ENCODE data around the gene PDGFD.
"Not testable (repeated sequence)": the region's sequence is repeated elsewhere in the genome, so short reads cannot be mapped to it uniquely, and the experiment has no call there.

Gene PDGFD

GRCh38 chr11:104060004-104060794, 103.7 kb downstream of the PDGFD start:
- Histone ChIP-seq H3K27ac (ENCODE audit: low read depth, low read length) (peak overlapping the region; percentile 60), H3K4me3 (ENCODE audit: low read depth in 1 of 5, low read length in 5 of 5) (no peak overlapping the region), H3K9me3 (ENCODE audit: control insufficient read depth in 5 of 5, low read length in 5 of 5) (no peaks in the 10 kb centered on the region)

GRCh38 chr11:104058680-104059079, 105.3 kb downstream of the PDGFD start:
- Histone ChIP-seq H3K36me3 (ENCODE audit: control insufficient read depth in 5 of 5, insufficient read depth in 5 of 5, low read length in 5 of 5) (no peaks in the 10 kb centered on the region), H3K27ac (ENCODE audit: low read depth, low read length) (no peak overlapping the region), H3K9me3 (ENCODE audit: control insufficient read depth in 5 of 5, low read length in 5 of 5) (no peaks in the 10 kb centered on the region), H3K9ac (ENCODE audit: low read length in 5 of 5) (no peak overlapping the region), H3K4me3 (ENCODE audit: low read depth in 1 of 5, low read length in 5 of 5) (no peak overlapping the region), H3K27me3 (ENCODE audit: control insufficient read depth in 5 of 5, insufficient read depth in 4 of 5, low read length in 5 of 5) (no peaks in the 10 kb centered on the region), H3K4me1 (ENCODE audit: control insufficient read depth in 5 of 5, insufficient read depth in 5 of 5, low read length in 5 of 5) (peaks cover 0 to 36% (median 12%) of the 10 kb centered on the region in 5 donors)

More at GRCh38 chr11:104060004-104060794, 103.7 kb downstream of the PDGFD start:
- Histone ChIP-seq H3K4me1 (ENCODE audit: control insufficient read depth in 5 of 5, insufficient read depth in 5 of 5, low read length in 5 of 5) (peaks cover 0 to 43% (median 23%) of the 10 kb centered on the region in 5 donors), H3K36me3 (ENCODE audit: control insufficient read depth in 5 of 5, insufficient read depth in 5 of 5, low read length in 5 of 5) (no peaks in the 10 kb centered on the region), H3K9ac (ENCODE audit: low read length in 5 of 5) (no peak overlapping the region), H3K27me3 (ENCODE audit: control insufficient read depth in 5 of 5, insufficient read depth in 4 of 5, low read length in 5 of 5) (no peaks in the 10 kb centered on the region)

- no peak overlapping the region for H3K27ac ChIP-seq (ENCODE audit: low read depth, low read length)
- H3K9ac ChIP-seq (ENCODE audit: low read length in 5 of 5), result no peak overlapping the region
- H3K4me3 ChIP-seq (ENCODE audit: low read depth in 1 of 5, low read length in 5 of 5), result no peak overlapping the region
- no peaks in the 10 kb centered on the region for H3K27me3 ChIP-seq (ENCODE audit: control insufficient read depth in 5 of 5, insufficient read depth in 4 of 5, low read length in 5 of 5)
- peaks cover 0 to 39% (median 12%) of the 10 kb centered on the region in 5 donors for H3K4me1 ChIP-seq (ENCODE audit: control insufficient read depth in 5 of 5, insufficient read depth in 5 of 5, low read length in 5 of 5)
- H3K36me3 ChIP-seq (ENCODE audit: control insufficient read depth in 5 of 5, insufficient read depth in 5 of 5, low read length in 5 of 5), result no peaks in the 10 kb centered on the region
- H3K9me3 ChIP-seq (ENCODE audit: control insufficient read depth in 5 of 5, low read length in 5 of 5), result no peaks in the 10 kb centered on the region
Measured at GRCh38 chr11:104057908-104058307, 106.0 kb downstream of the PDGFD start.

DNA sequence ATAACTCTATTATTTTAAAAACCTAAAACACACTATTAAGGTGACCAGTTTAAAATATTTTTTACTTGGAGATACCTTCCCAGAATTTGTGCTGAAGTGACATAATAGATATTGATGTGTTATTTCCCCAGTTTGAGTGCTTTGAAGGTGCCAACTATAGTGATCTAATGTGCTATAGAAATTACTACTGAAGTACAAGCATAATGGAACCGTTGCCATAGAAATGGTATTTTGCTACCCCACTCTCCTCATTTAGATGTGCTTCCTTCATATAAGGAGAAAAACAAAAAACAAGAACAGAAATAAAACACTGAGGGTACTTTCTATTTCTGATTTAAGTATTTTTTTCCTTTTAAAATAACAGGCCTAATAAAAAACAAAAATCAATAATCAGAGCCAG, 108.4 kb downstream of the PDGFD start:
- H3K9ac ChIP-seq (ENCODE audit: low read length in 5 of 5), result no peak overlapping the region
- peaks cover 0 to 30% (median 0%) of the 10 kb centered on the region in 5 donors for H3K4me1 ChIP-seq (ENCODE audit: control insufficient read depth in 5 of 5, insufficient read depth in 5 of 5, low read length in 5 of 5)

GRCh38 chr11:104054911-104055529, 108.9 kb downstream of the PDGFD start:
- Histone ChIP-seq H3K36me3 (ENCODE audit: control insufficient read depth in 5 of 5, insufficient read depth in 5 of 5, low read length in 5 of 5) (no peaks in the 10 kb centered on the region), H3K4me3 (ENCODE audit: low read depth in 1 of 5, low read length in 5 of 5) (no peak overlapping the region), H3K9ac (ENCODE audit: low read length in 5 of 5) (no peak overlapping the region), H3K4me1 (ENCODE audit: control insufficient read depth in 5 of 5, insufficient read depth in 5 of 5, low read length in 5 of 5) (peaks cover 0 to 24% (median 0%) of the 10 kb centered on the region in 5 donors), H3K27ac (ENCODE audit: low read depth, low read length) (no peak overlapping the region), H3K9me3 (ENCODE audit: control insufficient read depth in 5 of 5, low read length in 5 of 5) (no peaks in the 10 kb centered on the region), H3K27me3 (ENCODE audit: control insufficient read depth in 5 of 5, insufficient read depth in 4 of 5, low read length in 5 of 5) (no peaks in the 10 kb centered on the region)

More for the DNA sequence above, 108.4 kb downstream of the PDGFD start:
- Histone ChIP-seq H3K27ac (ENCODE audit: low read depth, low read length) (no peak overlapping the region), H3K9me3 (ENCODE audit: control insufficient read depth in 5 of 5, low read length in 5 of 5) (no peaks in the 10 kb centered on the region), H3K36me3 (ENCODE audit: control insufficient read depth in 5 of 5, insufficient read depth in 5 of 5, low read length in 5 of 5) (no peaks in the 10 kb centered on the region), H3K27me3 (ENCODE audit: control insufficient read depth in 5 of 5, insufficient read depth in 4 of 5, low read length in 5 of 5) (no peaks in the 10 kb centered on the region), H3K4me3 (ENCODE audit: low read depth in 1 of 5, low read length in 5 of 5) (no peak overlapping the region)

DNA sequence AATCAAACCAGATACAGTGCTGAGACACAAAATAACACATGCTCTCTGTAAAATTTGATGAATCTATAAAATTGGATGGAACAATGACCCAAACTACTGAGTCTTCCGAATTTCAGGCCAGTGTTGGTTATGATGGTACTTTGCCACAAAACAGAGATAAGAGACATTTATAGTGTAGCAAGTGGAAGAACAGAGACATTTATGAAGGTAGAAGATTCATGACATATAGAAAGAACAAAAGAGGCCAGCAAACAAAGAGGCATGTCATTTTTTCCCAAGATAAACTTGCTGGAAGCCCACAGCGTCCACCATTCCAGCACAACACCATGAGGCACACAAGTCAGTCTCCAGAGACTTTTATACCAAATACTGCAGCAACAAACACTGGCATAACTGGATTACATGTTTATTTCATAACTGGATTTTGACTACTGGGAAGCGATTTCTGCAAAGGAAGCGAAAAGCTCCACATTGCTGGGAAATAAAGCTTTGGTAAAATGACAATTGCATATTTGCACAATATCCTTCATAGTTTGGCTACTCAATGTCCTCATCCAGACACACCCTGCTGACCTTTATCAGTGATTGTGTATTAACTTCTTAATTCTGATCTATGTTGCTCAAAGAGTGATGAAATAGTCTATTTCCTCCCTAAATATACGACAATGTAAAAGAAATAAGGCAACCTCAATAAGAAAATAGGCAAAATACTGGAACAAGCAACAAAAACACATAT, 110.0 kb downstream of the PDGFD start:
- Histone ChIP-seq H3K9ac (ENCODE audit: low read length in 5 of 5) (no peak overlapping the region), H3K4me3 (ENCODE audit: low read depth in 1 of 5, low read length in 5 of 5) (no peak overlapping the region), H3K27me3 (ENCODE audit: control insufficient read depth in 5 of 5, insufficient read depth in 4 of 5, low read length in 5 of 5) (no peaks in the 10 kb centered on the region), H3K9me3 (ENCODE audit: control insufficient read depth in 5 of 5, low read length in 5 of 5) (no peaks in the 10 kb centered on the region), H3K36me3 (ENCODE audit: control insufficient read depth in 5 of 5, insufficient read depth in 5 of 5, low read length in 5 of 5) (no peaks in the 10 kb centered on the region), H3K27ac (ENCODE audit: low read depth, low read length) (no peak overlapping the region), H3K4me1 (ENCODE audit: control insufficient read depth in 5 of 5, insufficient read depth in 5 of 5, low read length in 5 of 5) (peaks cover 0 to 21% (median 0%) of the 10 kb centered on the region in 5 donors)

DNA sequence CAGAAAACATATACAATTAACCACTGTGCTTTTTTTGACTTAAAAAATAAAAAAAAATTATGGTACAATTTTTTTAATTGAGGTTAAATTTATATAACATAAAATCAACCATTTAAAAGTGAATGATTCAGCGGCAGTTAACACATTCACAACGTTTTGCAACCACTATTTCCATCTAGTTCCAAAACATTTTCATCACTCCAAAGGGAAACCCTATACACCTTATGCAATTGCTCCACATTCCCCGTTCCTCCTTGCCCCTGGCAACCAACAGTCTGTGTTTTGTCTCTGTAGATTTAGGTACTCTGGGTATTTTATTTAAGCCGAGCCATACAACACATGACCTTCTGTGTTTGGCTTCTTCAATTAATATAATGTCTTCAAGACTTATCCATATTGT, 112.2 kb downstream of the PDGFD start:
- Histone ChIP-seq H3K4me3 (ENCODE audit: low read depth in 1 of 5, low read length in 5 of 5) (no peak overlapping the region), H3K4me1 (ENCODE audit: control insufficient read depth in 5 of 5, insufficient read depth in 5 of 5, low read length in 5 of 5) (peaks cover 0 to 21% (median 0%) of the 10 kb centered on the region in 5 donors), H3K27ac (ENCODE audit: low read depth, low read length) (peak overlapping the region; percentile 48), H3K9me3 (ENCODE audit: control insufficient read depth in 5 of 5, low read length in 5 of 5) (peaks cover 0 to 2% (median 0%) of the 10 kb centered on the region in 5 donors), H3K36me3 (ENCODE audit: control insufficient read depth in 5 of 5, insufficient read depth in 5 of 5, low read length in 5 of 5) (no peaks in the 10 kb centered on the region), H3K27me3 (ENCODE audit: control insufficient read depth in 5 of 5, insufficient read depth in 4 of 5, low read length in 5 of 5) (no peaks in the 10 kb centered on the region), H3K9ac (ENCODE audit: low read length in 5 of 5) (no peak overlapping the region)

- Histone ChIP-seq H3K9ac (ENCODE audit: low read length in 5 of 5) (no peak overlapping the region), H3K4me3 (ENCODE audit: low read depth in 1 of 5, low read length in 5 of 5) (no peak overlapping the region), H3K4me1 (ENCODE audit: control insufficient read depth in 5 of 5, insufficient read depth in 5 of 5, low read length in 5 of 5) (peaks cover 0 to 17% (median 0%) of the 10 kb centered on the region in 5 donors), H3K9me3 (ENCODE audit: control insufficient read depth in 5 of 5, low read length in 5 of 5) (peaks cover 0 to 4% (median 0%) of the 10 kb centered on the region in 5 donors), H3K36me3 (ENCODE audit: control insufficient read depth in 5 of 5, insufficient read depth in 5 of 5, low read length in 5 of 5) (no peaks in the 10 kb centered on the region), H3K27me3 (ENCODE audit: control insufficient read depth in 5 of 5, insufficient read depth in 4 of 5, low read length in 5 of 5) (no peaks in the 10 kb centered on the region), H3K27ac (ENCODE audit: low read depth, low read length) (no peak overlapping the region)
Measured at GRCh38 chr11:104049116-104049515, 114.8 kb downstream of the PDGFD start.

- H3K4me3 ChIP-seq (ENCODE audit: low read depth in 1 of 5, low read length in 5 of 5); H3K9ac ChIP-seq (ENCODE audit: low read length in 5 of 5); H3K27ac ChIP-seq (ENCODE audit: low read depth, low read length); H3K9me3 ChIP-seq (ENCODE audit: control insufficient read depth in 5 of 5, low read length in 5 of 5); H3K27me3 ChIP-seq (ENCODE audit: control insufficient read depth in 5 of 5, insufficient read depth in 4 of 5, low read length in 5 of 5); H3K36me3 ChIP-seq (ENCODE audit: control insufficient read depth in 5 of 5, insufficient read depth in 5 of 5, low read length in 5 of 5); H3K4me1 ChIP-seq (ENCODE audit: control insufficient read depth in 5 of 5, insufficient read depth in 5 of 5, low read length in 5 of 5): not testable (repeated sequence)
Measured at GRCh38 chr11:104046858-104047257, 117.1 kb downstream of the PDGFD start.

- Histone ChIP-seq H3K27me3 (ENCODE audit: control insufficient read depth in 5 of 5, insufficient read depth in 4 of 5, low read length in 5 of 5) (no peaks in the 10 kb centered on the region), H3K4me1 (ENCODE audit: control insufficient read depth in 5 of 5, insufficient read depth in 5 of 5, low read length in 5 of 5) (no peaks in the 10 kb centered on the region), H3K9me3 (ENCODE audit: control insufficient read depth in 5 of 5, low read length in 5 of 5) (peaks cover 0 to 4% (median 0%) of the 10 kb centered on the region in 5 donors), H3K27ac (ENCODE audit: low read depth, low read length) (no peak overlapping the region), H3K36me3 (ENCODE audit: control insufficient read depth in 5 of 5, insufficient read depth in 5 of 5, low read length in 5 of 5) (no peaks in the 10 kb centered on the region), H3K4me3 (ENCODE audit: low read depth in 1 of 5, low read length in 5 of 5) (no peak overlapping the region), H3K9ac (ENCODE audit: low read length in 5 of 5) (no peak overlapping the region)
Measured at GRCh38 chr11:104046331-104046730, 117.6 kb downstream of the PDGFD start.

Measured in subcutaneous abdominal adipose tissue (tissue), 5 donors.